Uterus (tissue), 4 donors: ENCODE measurements around the gene CTXN1. TPM values are rescaled to one million over a fixed set of nuclear protein-coding genes. Genes with fewer than 3 reads are reported as not detected.

ENCODE experiments used
- DNase-seq, 2 donors: peaks; one replicate each; pipeline ENCODE4 v3.0.0-alpha.2; 2019 to 2020
- H3K27ac ChIP-seq, 2 donors: fragments of 200-600 bp; sonication (generic); 1 replicate in 1 of 2; 2 replicates in 1 of 2; pipeline ENCODE4 v1.5.1; 2016 to 2018
- H3K27me3 ChIP-seq, 2 donors: fragments of 200-600 bp; sonication (generic); one replicate each; pipeline ENCODE4 v1.5.1; 2018 to 2019; ENCODE audit warnings: control low read depth in 1 of 2
- H3K36me3 ChIP-seq, 2 donors: fragments of 200-600 bp; sonication (generic); one replicate each; pipeline ENCODE4 v1.5.1; 2019; ENCODE audit warnings: control low read depth in 1 of 2
- H3K4me1 ChIP-seq, 2 donors: fragments of 200-600 bp; sonication (generic); one replicate each; pipeline ENCODE4 v1.5.1; 2018 to 2019; ENCODE audit warnings: control low read depth in 1 of 2
- H3K4me3 ChIP-seq, 2 donors: fragments of 200-600 bp; sonication (generic); 1 replicate in 1 of 2; 2 replicates in 1 of 2; pipeline ENCODE4 v1.5.1; 2018 to 2019; ENCODE audit warnings: mild to moderate bottlenecking in 1 of 2
- H3K9me3 ChIP-seq, 2 donors: fragments of 200-600 bp; sonication (generic); one replicate each; pipeline ENCODE4 v1.5.1; 2019; ENCODE audit warnings: control low read depth in 1 of 2
- CTCF ChIP-seq, 4 experiments: fragments of 200-600 bp in 2 of 4; fragments of 450-650 bp in 2 of 4; sonication (generic) in 2 of 4; IDR thresholded peaks; one replicate each; pipeline ENCODE4 v1.5.1; 2016 to 2019; ENCODE audit warnings: antibody characterized with exemption in 4 of 4, mild to moderate bottlenecking in 2 of 4, moderate library complexity in 1 of 4
- POLR2A ChIP-seq, 2 donors: fragments of 450-650 bp; IDR thresholded peaks; one replicate each; pipeline ENCODE4 v1.6.1; 2016; ENCODE audit warnings: antibody characterized with exemption in 2 of 2, mild to moderate bottlenecking in 1 of 2, moderate library complexity in 1 of 2
- intact Hi-C: fragments of 100-400 bp; cut with DNase I; formaldehyde crosslinking; loops from one replicate; pipeline ENCODE4 v1.15.1; 2023; ENCODE audit warnings: low total_unique reads
- total RNA-seq, 4 donors: library from RNA; depleted of rRNA in 3 of 4; stranded (reverse); fragments of >200 nt in 3 of 4; gene quantifications; one replicate each; pipeline versions ENCODE4 v1.1.0 to v1.2.4, GENCODE V29; 2014 to 2023
- donor health status: DM: yes; HTN: yes; CAD: no.

The CTXN1 gene
- total RNA-seq, 4 donors from 2014 or later = 7.2 to 47.1 (median 14.9) TPM; not detected in 1

GRCh38 chr19:7922836-7923195 is 3.1 kb downstream of the CTXN1 start:
- intact Hi-C loops = no loop called here
- H3K4me1 ChIP-seq = peaks cover 24 to 39% of the 10 kb centered on the region in 2 donors
- no peak for DNase-seq
- no peaks in the 10 kb centered on the region for H3K27me3 ChIP-seq
- no peaks in the 10 kb centered on the region for H3K36me3 ChIP-seq
- H3K4me3 ChIP-seq = no peak overlapping the region
- no peaks in the 10 kb centered on the region for H3K9me3 ChIP-seq
- peak overlapping the region; percentile 88 to 99 for H3K27ac ChIP-seq
- TF ChIP-seq POLR2A (IDR thresholded peaks at IDR 0.05) = no peak
- TF ChIP-seq CTCF (IDR thresholded peaks at IDR 0.05) = no peak

- peaks cover 0 to under 1% of the 10 kb centered on the region in 2 donors for H3K27me3 ChIP-seq
- H3K27ac ChIP-seq = peak overlapping the region; percentile 88 to 99
- H3K4me3 ChIP-seq = peak overlapping the region in 1 of 2 donors; percentile 49
- no peak for DNase-seq
- peaks cover 19 to 39% of the 10 kb centered on the region in 2 donors for H3K4me1 ChIP-seq
- H3K9me3 ChIP-seq = no peaks in the 10 kb centered on the region
- intact Hi-C loops = no loop called here
- H3K36me3 ChIP-seq = no peaks in the 10 kb centered on the region
- TF ChIP-seq POLR2A (IDR thresholded peaks at IDR 0.05) = no peak
- TF ChIP-seq CTCF (IDR thresholded peaks at IDR 0.05) = no peak
Observed at GRCh38 chr19:7921967-7922835, 3.7 kb downstream of the CTXN1 start.

GRCh38 chr19:7921302-7921966 is 4.5 kb downstream of the CTXN1 start:
- intact Hi-C loops = no loop called here
- no peaks in the 10 kb centered on the region for H3K36me3 ChIP-seq
- H3K27ac ChIP-seq = peak overlapping the region; percentile 88 to 99
- H3K4me1 ChIP-seq = peaks cover 19 to 37% of the 10 kb centered on the region in 2 donors
- H3K9me3 ChIP-seq = no peaks in the 10 kb centered on the region
- peak overlapping the region; percentile 36 to 49 for H3K4me3 ChIP-seq
- no peak for DNase-seq
- TF ChIP-seq POLR2A (IDR thresholded peaks at IDR 0.05) (no peak), CTCF (IDR thresholded peaks at IDR 0.05) (no peak)
- peaks cover 0 to 2% of the 10 kb centered on the region in 2 donors for H3K27me3 ChIP-seq

GRCh38 chr19:7920519-7921301 is 5.2 kb downstream of the CTXN1 start:
- Histone ChIP-seq H3K27me3 (peaks cover 4 to 7% of the 10 kb centered on the region in 2 donors), H3K36me3 (no peaks in the 10 kb centered on the region), H3K27ac (peak overlapping the region; percentile 92 to 99), H3K4me3 (peak overlapping the region; percentile 66 to 70), H3K9me3 (no peaks in the 10 kb centered on the region), H3K4me1 (peaks cover 19 to 44% of the 10 kb centered on the region in 2 donors)
- intact Hi-C loops = no loop called here
- peak; percentile 99 to 100 for DNase-seq
- TF ChIP-seq CTCF (IDR thresholded peaks at IDR 0.05) (no peak), POLR2A (IDR thresholded peaks at IDR 0.05) (peak; percentile 64 to 77)
